BE2C (cell line): ENCODE data around the gene SLC22A4.

Experiments
- DNase-seq: peaks from one replicate; pipeline ENCODE4 v3.0.0-alpha.2; 2020
- H3K27me3 ChIP-seq: fragments of 250-450 bp; sonication (Bioruptor Pico); 2 replicates; pipeline ENCODE4 v1.5.1; 2020; ENCODE audit warnings: mild to moderate bottlenecking
- H3K36me3 ChIP-seq: fragments of 250-450 bp; sonication (Bioruptor Pico); 2 replicates; pipeline ENCODE4 v1.5.1; 2020; ENCODE audit warnings: mild to moderate bottlenecking
- H3K4me1 ChIP-seq: fragments of 250-450 bp; sonication (Bioruptor Pico); 2 replicates; pipeline ENCODE4 v1.5.1; 2020
- H3K4me3 ChIP-seq: 2 replicates; pipeline ENCODE4 v1.5.1; 2011; ENCODE audit warnings: low read depth, low read length
- H3K9me3 ChIP-seq: fragments of 250-450 bp; sonication (Bioruptor Pico); 2 replicates; pipeline ENCODE4 v1.5.1; 2020
- TF ChIP-seq, protein P1 (sequence below): IDR thresholded peaks from 2 replicates; pipeline ENCODE4 v1.5.1; 2012; ENCODE audit warnings: mild to moderate bottlenecking, low read depth, low read length

The SLC22A4 gene

DNA sequence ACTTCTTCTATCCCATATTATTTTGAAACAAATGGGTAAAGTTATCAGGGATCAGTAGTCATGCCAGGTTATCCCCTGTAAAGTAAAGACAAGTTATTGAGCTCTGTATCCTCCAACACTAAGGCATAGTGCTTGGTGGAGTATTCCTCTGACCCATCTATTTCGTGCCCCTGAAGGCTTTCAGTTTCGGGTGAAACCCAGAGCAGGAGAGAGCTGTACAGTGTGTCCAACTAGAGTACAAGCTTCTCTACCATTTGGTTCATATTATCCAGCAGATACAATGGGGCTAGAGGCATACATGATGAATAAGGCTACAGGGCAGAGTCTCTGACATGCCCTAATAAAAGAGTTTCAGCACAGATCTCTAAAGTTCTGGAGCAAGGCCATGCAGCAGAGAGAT is 3.2 kb upstream of the SLC22A4 start:
- no peaks in the 10 kb centered on the region for H3K27me3 ChIP-seq
- no peaks in the 10 kb centered on the region for H3K9me3 ChIP-seq
- TF ChIP-seq, protein P1, sequence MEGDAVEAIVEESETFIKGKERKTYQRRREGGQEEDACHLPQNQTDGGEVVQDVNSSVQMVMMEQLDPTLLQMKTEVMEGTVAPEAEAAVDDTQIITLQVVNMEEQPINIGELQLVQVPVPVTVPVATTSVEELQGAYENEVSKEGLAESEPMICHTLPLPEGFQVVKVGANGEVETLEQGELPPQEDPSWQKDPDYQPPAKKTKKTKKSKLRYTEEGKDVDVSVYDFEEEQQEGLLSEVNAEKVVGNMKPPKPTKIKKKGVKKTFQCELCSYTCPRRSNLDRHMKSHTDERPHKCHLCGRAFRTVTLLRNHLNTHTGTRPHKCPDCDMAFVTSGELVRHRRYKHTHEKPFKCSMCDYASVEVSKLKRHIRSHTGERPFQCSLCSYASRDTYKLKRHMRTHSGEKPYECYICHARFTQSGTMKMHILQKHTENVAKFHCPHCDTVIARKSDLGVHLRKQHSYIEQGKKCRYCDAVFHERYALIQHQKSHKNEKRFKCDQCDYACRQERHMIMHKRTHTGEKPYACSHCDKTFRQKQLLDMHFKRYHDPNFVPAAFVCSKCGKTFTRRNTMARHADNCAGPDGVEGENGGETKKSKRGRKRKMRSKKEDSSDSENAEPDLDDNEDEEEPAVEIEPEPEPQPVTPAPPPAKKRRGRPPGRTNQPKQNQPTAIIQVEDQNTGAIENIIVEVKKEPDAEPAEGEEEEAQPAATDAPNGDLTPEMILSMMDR: no peak
- peaks cover 10% of the 10 kb centered on the region for H3K4me1 ChIP-seq
- no peaks in the 10 kb centered on the region for H3K36me3 ChIP-seq
- no peak overlapping the region for H3K4me3 ChIP-seq
- DNase-seq: no peak

DNA sequence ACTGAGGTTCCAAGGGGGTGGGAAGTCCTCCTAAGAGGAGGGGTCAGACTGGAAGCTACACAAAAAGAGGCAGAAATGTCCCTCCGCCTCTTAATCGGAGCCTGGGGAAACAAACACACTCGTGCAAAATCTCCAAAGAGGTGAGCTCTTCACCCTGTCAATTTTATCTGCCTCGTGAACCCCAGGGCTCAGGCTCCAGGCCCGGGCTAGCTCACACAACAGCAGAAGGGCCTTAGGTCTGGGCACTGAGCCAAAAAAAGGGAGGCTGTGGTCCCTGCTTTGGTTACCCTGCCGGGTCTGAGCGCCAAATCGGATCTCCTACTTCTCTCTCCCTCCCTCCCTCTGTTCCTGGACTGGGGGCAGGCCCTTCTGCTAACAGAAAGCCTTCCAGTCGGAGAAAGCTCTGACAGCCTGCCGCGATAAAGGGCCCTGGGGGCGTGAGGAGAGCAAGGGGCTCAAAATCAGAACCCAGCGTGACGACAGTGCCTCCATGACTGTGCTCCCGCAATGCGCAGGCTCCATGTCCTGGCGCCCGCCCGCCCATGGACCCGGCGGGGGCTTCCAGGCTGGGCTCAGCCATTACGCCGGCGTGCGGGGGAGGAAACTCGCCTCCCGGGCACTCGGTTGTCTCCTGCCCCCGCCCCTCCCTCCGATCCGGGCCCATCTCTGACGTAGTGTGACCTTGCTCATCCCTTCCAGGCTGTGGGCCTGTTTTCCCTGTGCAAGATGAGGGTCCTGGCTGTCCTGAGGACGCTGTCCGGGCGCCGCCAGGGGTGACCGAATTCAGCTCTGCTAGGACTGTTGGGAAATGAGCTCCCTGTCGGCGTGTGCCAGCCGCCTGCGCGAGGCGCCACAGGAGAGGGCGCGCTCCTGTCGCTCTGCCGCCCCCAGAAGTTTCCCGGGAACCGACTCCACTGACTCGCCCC is 865 bp upstream of the SLC22A4 start:
- Histone ChIP-seq H3K9me3 (no peaks in the 10 kb centered on the region), H3K4me3 (peak overlapping the region; percentile 69), H3K27me3 (no peaks in the 10 kb centered on the region), H3K36me3 (no peaks in the 10 kb centered on the region), H3K4me1 (peaks cover 10% of the 10 kb centered on the region)
- TF ChIP-seq, protein P1: no peak
- DNase-seq: peak; percentile 96

DNA sequence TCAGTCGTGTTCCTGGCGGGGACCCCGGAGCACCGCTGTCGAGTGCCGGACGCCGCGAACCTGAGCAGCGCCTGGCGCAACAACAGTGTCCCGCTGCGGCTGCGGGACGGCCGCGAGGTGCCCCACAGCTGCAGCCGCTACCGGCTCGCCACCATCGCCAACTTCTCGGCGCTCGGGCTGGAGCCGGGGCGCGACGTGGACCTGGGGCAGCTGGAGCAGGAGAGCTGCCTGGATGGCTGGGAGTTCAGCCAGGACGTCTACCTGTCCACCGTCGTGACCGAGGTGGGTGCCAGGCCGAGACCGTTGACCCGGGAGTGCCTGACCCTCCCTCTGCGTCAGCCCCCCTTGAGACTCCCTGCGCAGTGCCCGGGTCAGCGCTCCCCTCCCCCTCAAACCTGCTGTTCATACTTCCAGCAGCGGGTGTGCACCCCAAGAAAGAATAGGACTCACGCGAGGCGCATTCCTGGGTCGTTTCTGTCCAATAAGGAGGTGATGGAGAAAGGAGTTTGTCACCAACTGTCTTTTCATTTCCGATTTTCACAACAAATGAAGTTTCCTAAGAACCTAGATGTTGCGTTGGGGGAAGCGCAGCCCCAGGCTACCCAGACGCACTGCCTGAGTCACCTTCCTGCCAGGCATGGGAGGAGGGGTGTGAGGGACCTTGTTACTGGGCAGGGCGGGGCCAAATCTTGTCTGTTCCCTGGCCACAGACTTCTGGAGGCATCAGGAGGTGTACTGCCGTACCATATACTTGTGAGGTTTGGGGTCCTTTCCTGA is 722 bp downstream of the SLC22A4 start:
- Histone ChIP-seq H3K4me1 (peaks cover 12% of the 10 kb centered on the region), H3K27me3 (no peaks in the 10 kb centered on the region), H3K9me3 (no peaks in the 10 kb centered on the region), H3K36me3 (no peaks in the 10 kb centered on the region), H3K4me3 (peak overlapping the region; percentile 69)
- peak; percentile 73 for DNase-seq
- TF ChIP-seq, protein P1: no peak

DNA sequence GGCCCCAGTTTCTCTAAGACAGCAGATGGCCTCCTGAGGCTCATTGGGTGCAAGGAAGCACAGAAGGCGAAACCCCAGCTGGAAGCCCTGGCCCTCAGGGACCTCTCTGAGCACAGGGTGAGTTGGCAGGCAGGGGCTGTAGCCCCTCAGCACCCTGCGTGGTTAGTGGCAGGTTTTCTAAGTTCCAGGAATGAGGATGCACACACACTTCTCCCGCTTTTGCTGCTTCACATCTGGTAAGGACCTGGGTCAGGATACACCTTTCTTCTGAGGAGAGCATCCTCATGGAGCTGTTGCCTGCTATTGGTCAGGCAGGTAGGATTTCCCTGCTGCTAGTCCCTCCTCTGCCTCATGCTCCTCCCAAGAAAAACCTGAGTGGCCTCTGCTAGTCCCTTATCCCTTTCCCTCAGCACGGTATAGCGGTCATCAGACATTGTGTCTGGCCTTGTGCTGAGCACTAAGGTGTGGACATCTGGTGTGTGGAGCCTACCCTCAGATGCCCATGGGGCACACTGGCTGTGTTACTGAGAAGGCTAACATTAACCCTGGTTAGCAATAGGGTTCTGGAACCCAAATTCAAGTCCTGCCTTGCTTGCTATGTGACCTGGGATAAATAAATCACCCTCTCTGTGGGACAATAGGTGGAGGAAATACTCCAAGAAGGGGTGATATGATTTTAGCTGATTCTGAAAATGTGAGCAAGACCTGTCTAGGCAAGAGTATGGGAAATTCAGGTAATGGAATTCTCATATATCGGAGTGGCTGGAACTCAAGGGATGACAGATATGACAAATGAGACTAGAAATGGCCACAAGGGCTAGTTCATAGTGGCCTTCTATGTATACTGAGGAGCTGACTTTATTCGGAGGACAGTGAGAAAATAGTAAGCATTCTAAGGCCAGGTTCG is 1.6 kb downstream of the SLC22A4 start:
- Histone ChIP-seq H3K4me1 (peaks cover 21% of the 10 kb centered on the region), H3K27me3 (no peaks in the 10 kb centered on the region), H3K36me3 (no peaks in the 10 kb centered on the region), H3K9me3 (no peaks in the 10 kb centered on the region), H3K4me3 (peak overlapping the region; percentile 69)
- TF ChIP-seq, protein P1: no peak
- no peak for DNase-seq

DNA sequence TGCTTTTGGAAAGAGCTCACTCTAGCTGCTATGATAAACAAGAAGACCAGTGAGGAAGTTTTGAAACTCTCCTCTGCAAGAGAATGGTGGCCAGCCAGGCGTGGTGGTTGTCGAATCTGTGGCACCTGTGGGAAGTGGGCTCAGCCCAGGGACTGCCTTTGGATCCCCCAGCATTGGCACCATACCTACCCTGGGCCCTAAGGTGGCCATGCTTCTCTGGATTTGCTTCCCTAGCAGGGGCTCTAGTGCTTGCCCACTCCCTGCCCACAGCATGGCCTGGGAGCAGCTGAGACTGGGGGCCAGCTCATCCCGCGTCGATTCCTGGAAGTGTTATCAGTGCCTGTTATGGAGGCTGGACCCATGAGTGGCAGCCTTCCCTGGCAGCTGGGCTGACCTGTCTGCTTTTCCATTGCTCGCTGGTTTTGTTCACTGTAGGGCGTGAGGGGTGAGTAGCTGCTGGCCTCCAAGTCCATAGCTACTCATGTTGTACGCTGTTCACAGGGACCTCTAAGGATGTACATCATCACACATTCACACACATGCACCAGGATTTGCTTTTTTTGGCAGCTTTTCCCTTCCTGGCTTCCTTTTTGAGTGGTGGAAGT is 2.3 kb downstream of the SLC22A4 start:
- H3K9me3 ChIP-seq: no peaks in the 10 kb centered on the region
- DNase-seq: no peak
- TF ChIP-seq, protein P1: no peak
- H3K4me3 ChIP-seq: no peak overlapping the region
- H3K27me3 ChIP-seq: no peaks in the 10 kb centered on the region
- H3K36me3 ChIP-seq: no peaks in the 10 kb centered on the region
- H3K4me1 ChIP-seq: peaks cover 27% of the 10 kb centered on the region
